Measurements from ENCODE around the gene NFKBIL1.
"Not testable (repeated sequence)": the region's sequence is repeated elsewhere in the genome, so short reads cannot be mapped to it uniquely, and the experiment has no call there.

NFKBIL1 gene

DNA sequence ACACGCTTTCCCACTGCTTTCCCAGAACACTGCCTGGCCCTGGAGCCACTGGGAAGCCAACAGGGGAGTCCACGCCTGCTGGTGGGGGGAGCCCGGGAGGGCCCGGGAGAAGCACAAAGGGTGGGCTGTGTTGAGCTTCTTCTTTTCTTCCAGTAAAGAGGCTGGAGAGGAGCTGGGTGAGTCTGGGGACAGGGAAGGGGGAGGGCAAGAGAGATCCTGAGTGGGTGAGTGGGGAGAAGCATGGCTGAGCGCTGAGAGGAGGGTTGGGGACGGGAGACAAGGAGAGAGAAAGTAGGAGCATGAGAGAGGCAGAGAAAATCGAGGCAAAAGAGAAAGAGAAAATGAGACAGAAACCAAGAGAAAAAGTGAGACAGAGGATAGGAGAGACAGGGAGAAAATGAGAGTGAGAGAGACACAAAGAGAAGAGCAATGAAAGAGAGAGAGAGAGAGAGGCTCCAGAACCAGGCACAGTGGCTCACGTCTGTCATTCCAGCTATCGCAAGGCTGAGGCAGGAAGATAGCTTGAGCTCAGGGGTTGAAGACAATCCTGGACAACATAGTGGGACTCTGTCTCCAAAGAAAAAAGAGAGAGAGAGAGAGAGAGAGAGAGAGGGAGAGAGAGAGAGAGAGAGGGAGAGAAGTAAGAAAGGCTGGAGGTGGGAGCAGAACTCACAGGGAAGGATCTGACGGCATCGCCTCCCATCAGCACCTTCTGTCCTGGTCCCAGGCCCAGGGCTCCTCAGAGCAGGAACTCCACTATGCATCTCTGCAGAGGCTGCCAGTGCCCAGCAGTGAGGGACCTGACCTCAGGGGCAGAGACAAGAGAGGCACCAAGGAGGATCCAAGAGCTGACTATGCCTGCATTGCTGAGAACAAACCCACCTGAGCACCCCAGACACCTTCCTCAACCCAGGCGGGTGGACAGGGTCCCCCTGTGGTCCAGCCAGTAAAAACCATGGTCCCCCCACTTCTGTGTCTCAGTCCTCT lies 40.7 kb downstream of the NFKBIL1 start:
- peak overlapping the region; percentile 26 to 42 for H3K4me3 ChIP-seq (ENCODE audit: low read depth in 1 of 2, low read length in 2 of 2)
- H3K27me3 ChIP-seq (ENCODE audit: low read depth, low read length), result no peaks in the 10 kb centered on the region
- H3K36me3 ChIP-seq (ENCODE audit: control insufficient read depth in 1 of 2, insufficient read depth in 2 of 2, low read length in 2 of 2), result no peaks in the 10 kb centered on the region
- peak overlapping the region; percentile 8 for H3K27ac ChIP-seq (ENCODE audit: low read length)
- peaks cover 0 to 7% of the 10 kb centered on the region in 2 donors for H3K4me1 ChIP-seq (ENCODE audit: control insufficient read depth in 1 of 2, insufficient read depth in 2 of 2, low read length in 2 of 2)
- H3K9me3 ChIP-seq (ENCODE audit: control insufficient read depth in 1 of 2, low read length in 2 of 2), result no peaks in the 10 kb centered on the region

DNA sequence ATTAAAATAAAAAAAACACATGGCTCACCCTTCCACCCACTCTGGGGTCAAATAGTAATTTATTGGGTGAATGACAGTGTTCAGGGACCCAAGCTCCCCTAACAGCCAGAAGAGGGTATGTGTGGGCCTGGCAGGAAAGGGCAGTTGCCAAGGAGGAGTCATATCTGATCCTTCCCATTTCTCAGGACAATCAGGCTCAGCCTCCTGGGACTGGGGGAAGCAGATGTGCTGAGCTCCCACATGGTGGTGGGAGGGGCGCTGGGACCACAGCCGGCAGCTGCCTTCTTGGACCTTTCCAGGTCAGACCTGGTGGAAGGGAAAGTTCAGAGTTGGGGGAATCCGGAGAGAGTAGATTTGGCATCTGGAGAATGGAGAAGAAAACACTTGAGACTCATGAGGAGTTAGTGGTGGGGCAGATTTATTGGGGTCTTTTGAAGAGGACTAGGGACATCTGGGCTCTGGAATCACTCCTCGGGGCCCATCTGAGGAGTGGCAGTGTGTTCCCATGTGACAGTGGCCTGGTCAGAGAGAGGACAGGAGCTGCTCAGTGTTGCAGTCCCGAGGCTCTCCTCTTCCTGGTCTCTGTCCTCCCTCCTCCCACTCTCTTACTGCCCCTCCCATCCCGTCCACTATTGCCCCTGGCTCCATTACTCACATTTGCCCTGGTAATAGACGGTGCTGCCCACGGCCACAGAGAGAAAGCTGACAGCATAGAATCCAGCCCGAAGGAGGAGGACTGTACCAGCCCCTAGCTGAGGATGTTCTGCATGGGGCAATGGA lies 41.7 kb downstream of the NFKBIL1 start:
- H3K9me3 ChIP-seq (ENCODE audit: control insufficient read depth in 1 of 2, low read length in 2 of 2), result no peaks in the 10 kb centered on the region
- no peaks in the 10 kb centered on the region for H3K27me3 ChIP-seq (ENCODE audit: low read depth, low read length)
- H3K4me3 ChIP-seq (ENCODE audit: low read depth in 1 of 2, low read length in 2 of 2), result no peak overlapping the region
- no peaks in the 10 kb centered on the region for H3K36me3 ChIP-seq (ENCODE audit: control insufficient read depth in 1 of 2, insufficient read depth in 2 of 2, low read length in 2 of 2)
- no peak overlapping the region for H3K27ac ChIP-seq (ENCODE audit: low read length)
- peaks cover 0 to 7% of the 10 kb centered on the region in 2 donors for H3K4me1 ChIP-seq (ENCODE audit: control insufficient read depth in 1 of 2, insufficient read depth in 2 of 2, low read length in 2 of 2)

DNA sequence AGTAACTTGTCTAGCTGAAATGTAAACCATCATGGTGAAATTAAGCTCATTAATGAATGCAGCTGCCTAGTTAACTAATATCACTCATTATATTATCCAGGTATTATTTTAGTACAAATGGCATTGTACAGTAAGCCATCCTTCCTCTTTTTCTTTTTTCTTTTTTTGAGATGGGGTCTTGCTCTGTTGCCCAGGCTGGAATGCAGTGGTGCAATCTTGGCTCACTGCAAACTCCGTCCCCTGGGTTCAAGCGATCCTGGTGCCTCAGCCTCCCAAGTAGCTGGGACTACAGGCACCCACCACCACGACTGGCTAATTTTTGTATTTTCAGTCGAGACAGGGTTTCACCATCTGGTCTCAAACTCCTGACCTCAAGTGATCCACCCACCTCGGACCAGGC lies 43.3 kb downstream of the NFKBIL1 start:
- H3K27me3 ChIP-seq (ENCODE audit: low read depth, low read length); H3K36me3 ChIP-seq (ENCODE audit: control insufficient read depth in 1 of 2, insufficient read depth in 2 of 2, low read length in 2 of 2); H3K27ac ChIP-seq (ENCODE audit: low read length); H3K9me3 ChIP-seq (ENCODE audit: control insufficient read depth in 1 of 2, low read length in 2 of 2); H3K4me1 ChIP-seq (ENCODE audit: control insufficient read depth in 1 of 2, insufficient read depth in 2 of 2, low read length in 2 of 2); H3K4me3 ChIP-seq (ENCODE audit: low read depth in 1 of 2, low read length in 2 of 2): not testable (repeated sequence)

DNA sequence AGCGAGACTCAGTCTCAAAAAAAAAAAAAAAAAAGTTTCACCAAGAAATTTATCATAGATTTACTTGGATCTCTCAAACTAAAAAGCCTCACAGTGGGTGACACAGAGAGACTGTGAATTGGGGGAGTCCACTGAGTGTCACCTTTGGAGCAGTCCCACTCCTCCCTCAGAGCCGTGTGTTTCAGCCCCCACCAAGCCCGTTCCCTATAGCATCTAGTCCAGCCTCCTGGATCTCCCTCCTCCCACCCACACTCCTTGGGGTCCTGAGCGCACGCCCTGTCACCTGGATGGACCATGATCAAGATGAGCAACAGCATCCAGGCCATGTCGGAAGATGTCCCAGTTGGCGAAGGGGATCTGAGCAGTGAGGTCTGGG lies 45.0 kb downstream of the NFKBIL1 start:
- Histone ChIP-seq H3K4me3 (ENCODE audit: low read depth in 1 of 2, low read length in 2 of 2) (no peak overlapping the region), H3K27me3 (ENCODE audit: low read depth, low read length) (no peaks in the 10 kb centered on the region), H3K36me3 (ENCODE audit: control insufficient read depth in 1 of 2, insufficient read depth in 2 of 2, low read length in 2 of 2) (no peaks in the 10 kb centered on the region), H3K9me3 (ENCODE audit: control insufficient read depth in 1 of 2, low read length in 2 of 2) (no peaks in the 10 kb centered on the region), H3K4me1 (ENCODE audit: control insufficient read depth in 1 of 2, insufficient read depth in 2 of 2, low read length in 2 of 2) (no peaks in the 10 kb centered on the region), H3K27ac (ENCODE audit: low read length) (no peak overlapping the region)

DNA sequence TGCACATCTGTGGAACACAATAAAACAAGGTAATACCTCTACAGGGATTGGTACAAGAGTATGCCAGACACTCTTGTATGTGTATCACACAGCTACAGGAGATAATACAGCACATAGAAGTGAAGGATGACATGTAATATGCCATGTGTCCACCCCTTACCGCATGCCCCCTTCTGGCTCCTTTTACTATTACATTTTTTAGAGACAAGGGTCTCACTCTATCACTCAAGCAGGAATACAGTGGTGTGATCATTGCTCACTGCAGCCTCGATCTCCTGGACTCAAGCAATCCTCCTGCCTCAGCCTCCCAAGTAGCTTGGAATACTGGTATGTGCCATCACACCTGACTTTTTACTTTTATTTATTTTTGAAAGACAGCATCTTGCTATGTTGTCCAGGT lies 49.6 kb downstream of the NFKBIL1 start:
- H3K36me3 ChIP-seq (ENCODE audit: control insufficient read depth in 1 of 2, insufficient read depth in 2 of 2, low read length in 2 of 2), result no peaks in the 10 kb centered on the region
- H3K27ac ChIP-seq (ENCODE audit: low read length), result no peak overlapping the region
- no peaks in the 10 kb centered on the region for H3K9me3 ChIP-seq (ENCODE audit: control insufficient read depth in 1 of 2, low read length in 2 of 2)
- H3K4me3 ChIP-seq (ENCODE audit: low read depth in 1 of 2, low read length in 2 of 2), result no peak overlapping the region
- no peaks in the 10 kb centered on the region for H3K4me1 ChIP-seq (ENCODE audit: control insufficient read depth in 1 of 2, insufficient read depth in 2 of 2, low read length in 2 of 2)
- no peaks in the 10 kb centered on the region for H3K27me3 ChIP-seq (ENCODE audit: low read depth, low read length)

DNA sequence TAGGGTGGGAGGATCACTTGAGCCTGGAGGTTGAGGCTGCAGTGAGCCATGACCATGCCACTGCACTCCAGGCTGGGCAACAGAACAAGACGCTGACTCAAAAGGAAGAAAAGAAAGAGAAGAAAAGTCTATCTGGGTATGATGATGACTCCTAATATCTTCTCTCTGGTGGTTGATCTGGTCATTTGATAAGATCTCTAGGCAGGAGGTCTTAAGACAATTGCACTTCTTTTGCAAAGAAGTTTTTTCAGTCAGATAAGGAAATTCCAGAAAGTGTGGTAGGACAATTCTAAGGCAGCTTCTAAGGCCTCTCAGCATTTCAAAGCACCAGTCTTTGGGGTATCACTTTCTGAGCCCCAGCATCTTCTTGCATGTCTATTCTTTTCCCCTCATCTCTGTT lies 59.9 kb downstream of the NFKBIL1 start:
- H3K27me3 ChIP-seq (ENCODE audit: low read depth, low read length), result no peaks in the 10 kb centered on the region
- no peak overlapping the region for H3K4me3 ChIP-seq (ENCODE audit: low read depth in 1 of 2, low read length in 2 of 2)
- H3K9me3 ChIP-seq (ENCODE audit: control insufficient read depth in 1 of 2, low read length in 2 of 2), result no peaks in the 10 kb centered on the region
- no peak overlapping the region for H3K27ac ChIP-seq (ENCODE audit: low read length)
- no peaks in the 10 kb centered on the region for H3K36me3 ChIP-seq (ENCODE audit: control insufficient read depth in 1 of 2, insufficient read depth in 2 of 2, low read length in 2 of 2)
- no peaks in the 10 kb centered on the region for H3K4me1 ChIP-seq (ENCODE audit: control insufficient read depth in 1 of 2, insufficient read depth in 2 of 2, low read length in 2 of 2)

Measured in muscle layer of duodenum (tissue), 2 donors.